Globus pallidus (tissue), 1 donor: ENCODE data around the gene ANKRD10.

Experiments
- DNase-seq: peaks from one replicate; pipeline ENCODE4 v3.0.0-alpha.2; 2015; ENCODE audit warnings: low spot score

ANKRD10 gene

DNA sequence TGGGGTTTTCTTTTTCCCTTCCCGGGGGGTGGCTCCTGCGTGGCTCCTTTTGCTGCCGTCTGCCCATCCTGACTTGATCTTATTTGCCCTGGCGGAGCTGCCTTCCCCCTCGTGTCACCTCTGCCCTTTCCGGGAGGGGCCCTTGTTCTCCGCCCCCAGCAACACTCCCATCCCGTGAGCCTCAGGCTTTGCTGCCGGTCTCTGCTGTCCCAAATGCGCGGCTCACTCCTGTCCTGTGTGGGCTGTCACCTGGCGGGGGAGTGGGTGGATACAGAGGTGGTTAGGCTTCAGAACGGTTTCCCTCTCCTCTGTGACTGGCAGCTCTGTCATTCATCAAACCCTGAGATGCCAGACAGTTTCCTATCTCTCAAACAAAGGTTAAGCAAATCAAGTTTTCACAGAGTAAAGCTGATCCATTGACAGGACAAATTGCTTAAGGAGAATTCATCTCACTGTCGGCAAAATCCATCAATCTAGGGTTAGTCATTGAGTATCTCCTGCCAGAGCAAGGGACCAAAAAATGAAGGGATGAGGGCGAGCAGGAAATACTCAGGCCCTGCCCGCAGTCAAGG lies 84.0 kb downstream of the ANKRD10 start:
- no peak for DNase-seq

DNA sequence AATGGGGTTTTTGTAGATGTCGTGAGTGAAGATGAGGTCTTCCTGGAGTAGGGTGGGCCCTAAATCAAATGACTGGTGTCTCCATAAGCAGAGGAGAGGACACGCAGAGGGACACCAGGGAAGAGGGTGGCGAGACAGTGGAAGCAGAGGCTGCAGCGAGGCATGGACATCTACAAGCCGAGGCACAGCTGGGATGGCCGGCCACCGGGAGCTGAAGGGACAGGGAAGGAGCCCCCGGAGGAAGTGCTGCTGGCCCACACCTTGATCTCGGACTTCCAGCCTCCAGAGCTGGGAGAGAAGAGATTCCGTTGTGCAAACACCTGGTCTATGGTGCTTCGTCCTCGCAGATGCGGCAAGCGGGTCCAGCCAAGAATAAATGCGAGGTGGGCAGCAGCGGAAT lies 84.5 kb downstream of the ANKRD10 start:
- DNase-seq = no peak

DNA sequence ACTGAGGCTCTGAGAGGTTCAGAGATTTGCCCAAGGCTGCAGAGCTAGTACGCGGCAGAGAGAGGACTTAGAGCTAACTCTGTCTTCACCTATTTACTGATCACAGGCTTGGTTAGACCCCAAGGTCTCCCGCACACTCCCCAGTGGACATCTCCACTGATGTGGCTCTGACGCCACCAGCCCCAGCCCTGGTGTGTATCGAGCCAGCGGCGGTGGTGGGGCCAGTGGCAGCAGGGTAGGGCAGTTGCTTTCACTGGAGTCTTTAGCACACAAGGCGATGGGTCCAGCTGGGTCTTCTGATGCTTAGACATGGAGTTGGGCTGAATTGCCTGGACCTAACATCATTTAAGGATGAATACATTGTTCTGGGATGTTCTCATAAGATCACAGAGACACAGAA lies 85.4 kb downstream of the ANKRD10 start:
- no peak for DNase-seq

DNA sequence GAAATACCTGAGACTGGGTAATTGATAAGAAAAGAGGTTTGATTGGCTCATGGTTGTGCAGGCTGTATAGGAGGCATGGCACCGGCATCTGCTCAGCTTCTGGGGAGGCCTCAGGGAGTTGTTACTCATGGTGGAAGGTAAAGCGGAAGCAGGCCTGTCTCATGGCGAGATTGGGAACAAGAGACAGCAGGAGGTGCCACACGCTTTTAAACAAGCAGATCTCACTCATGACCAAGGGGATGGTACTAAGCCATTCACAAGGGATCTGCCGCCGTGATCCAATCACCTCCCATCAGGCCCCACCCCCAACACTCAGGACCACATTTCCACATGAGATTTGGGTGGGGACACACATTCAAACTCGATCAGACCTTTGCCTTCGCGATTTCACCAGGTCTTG lies 86.2 kb downstream of the ANKRD10 start:
- no peak for DNase-seq
